NCI-H2107 (cell line): ENCODE results near the gene UBXN2A.
A peak's percentile ranks its signal among the peaks of the same experiment; 100 is the strongest.

Experiments
- DNase-seq: peaks from one replicate; lab custom pipeline; 2025; lab: John Stamatoyannopoulos, UW

Gene UBXN2A

GRCh38 chr2:24045511-24046508 lies 105.5 kb downstream of the UBXN2A start:
- DNase-seq = no peak

- no peak for DNase-seq
Measured at GRCh38 chr2:24046599-24046929, 106.3 kb downstream of the UBXN2A start.

- peak; percentile 94 for DNase-seq
Measured at GRCh38 chr2:24046930-24047702, 106.9 kb downstream of the UBXN2A start, which contains the start of gene WDCP. WDCP (minus strand) TSS chr2:24047391; CDS start chr2:24039494, 7,897 bp downstream.

GRCh38 chr2:24047703-24048033 lies 107.4 kb downstream of the UBXN2A start:
- DNase-seq = no peak

- DNase-seq = no peak
Measured at GRCh38 chr2:24048769-24049484, 108.7 kb downstream of the UBXN2A start.

GRCh38 chr2:24049485-24050021 lies 109.3 kb downstream of the UBXN2A start, which contains the start of gene FKBP1B:
FKBP1B (plus strand) TSS chr2:24049741; CDS start chr2:24049850, 109 bp downstream.
- DNase-seq = no peak

- DNase-seq = no peak
Measured at GRCh38 chr2:24050041-24050979, 110.0 kb downstream of the UBXN2A start.

GRCh38 chr2:24051833-24052232 lies 111.6 kb downstream of the UBXN2A start:
- no peak for DNase-seq

GRCh38 chr2:24052951-24053350 lies 112.7 kb downstream of the UBXN2A start:
- no peak for DNase-seq
